Measurements from ENCODE around the gene ZNF492.

Gene ZNF492

DNA sequence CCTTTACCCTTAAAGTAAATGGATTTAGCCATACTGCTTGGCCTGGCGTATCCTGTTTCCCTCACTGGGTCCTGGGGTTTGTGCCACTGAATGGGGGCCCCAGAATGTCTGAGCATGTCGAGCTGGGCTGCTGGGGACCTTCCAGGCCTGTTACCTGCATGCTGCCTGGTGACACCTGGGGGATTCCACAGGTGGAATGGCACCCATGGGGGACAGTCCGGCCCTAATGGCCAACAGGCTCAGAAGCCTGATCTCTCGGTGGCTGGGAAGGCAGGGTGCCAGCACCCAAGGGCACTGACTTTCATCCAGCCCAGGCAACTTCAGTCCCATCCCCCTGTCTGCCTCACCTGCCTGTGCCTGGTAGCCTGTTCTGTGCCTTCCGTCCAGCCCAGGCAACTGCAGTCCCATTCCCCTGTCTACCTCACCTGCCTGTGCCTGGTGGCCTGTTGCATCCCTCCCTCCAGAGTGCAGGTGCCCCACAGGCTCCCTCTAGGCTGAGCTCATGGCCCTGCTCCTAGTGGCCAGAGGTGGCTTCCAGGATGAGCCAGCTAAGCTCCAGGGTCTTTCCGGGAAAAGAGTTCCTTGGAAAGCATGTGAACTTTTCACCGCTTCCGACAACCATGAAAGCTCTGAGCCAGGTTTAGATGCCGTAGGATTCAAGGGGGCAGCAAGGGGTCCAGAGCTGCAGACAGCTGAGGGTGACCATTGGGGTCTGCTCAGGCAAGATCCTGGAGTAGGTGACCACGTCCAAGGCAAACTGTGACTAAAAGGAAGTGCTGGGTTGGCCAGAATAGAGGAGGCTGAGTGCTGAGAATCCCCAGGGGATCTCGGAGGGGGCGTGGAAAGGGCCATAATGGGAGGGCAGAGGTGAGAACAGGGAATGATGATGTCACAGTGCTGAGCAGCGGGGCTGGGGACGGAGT is 30.3 kb upstream of the ZNF492 start:
- DNase-seq (ENCODE audit: low spot score): no peak
- TF ChIP-seq, protein P1, sequence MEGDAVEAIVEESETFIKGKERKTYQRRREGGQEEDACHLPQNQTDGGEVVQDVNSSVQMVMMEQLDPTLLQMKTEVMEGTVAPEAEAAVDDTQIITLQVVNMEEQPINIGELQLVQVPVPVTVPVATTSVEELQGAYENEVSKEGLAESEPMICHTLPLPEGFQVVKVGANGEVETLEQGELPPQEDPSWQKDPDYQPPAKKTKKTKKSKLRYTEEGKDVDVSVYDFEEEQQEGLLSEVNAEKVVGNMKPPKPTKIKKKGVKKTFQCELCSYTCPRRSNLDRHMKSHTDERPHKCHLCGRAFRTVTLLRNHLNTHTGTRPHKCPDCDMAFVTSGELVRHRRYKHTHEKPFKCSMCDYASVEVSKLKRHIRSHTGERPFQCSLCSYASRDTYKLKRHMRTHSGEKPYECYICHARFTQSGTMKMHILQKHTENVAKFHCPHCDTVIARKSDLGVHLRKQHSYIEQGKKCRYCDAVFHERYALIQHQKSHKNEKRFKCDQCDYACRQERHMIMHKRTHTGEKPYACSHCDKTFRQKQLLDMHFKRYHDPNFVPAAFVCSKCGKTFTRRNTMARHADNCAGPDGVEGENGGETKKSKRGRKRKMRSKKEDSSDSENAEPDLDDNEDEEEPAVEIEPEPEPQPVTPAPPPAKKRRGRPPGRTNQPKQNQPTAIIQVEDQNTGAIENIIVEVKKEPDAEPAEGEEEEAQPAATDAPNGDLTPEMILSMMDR (IDR thresholded peaks at IDR 0.05; ENCODE audit: extremely low read depth, missing control alignments): no peak

DNA sequence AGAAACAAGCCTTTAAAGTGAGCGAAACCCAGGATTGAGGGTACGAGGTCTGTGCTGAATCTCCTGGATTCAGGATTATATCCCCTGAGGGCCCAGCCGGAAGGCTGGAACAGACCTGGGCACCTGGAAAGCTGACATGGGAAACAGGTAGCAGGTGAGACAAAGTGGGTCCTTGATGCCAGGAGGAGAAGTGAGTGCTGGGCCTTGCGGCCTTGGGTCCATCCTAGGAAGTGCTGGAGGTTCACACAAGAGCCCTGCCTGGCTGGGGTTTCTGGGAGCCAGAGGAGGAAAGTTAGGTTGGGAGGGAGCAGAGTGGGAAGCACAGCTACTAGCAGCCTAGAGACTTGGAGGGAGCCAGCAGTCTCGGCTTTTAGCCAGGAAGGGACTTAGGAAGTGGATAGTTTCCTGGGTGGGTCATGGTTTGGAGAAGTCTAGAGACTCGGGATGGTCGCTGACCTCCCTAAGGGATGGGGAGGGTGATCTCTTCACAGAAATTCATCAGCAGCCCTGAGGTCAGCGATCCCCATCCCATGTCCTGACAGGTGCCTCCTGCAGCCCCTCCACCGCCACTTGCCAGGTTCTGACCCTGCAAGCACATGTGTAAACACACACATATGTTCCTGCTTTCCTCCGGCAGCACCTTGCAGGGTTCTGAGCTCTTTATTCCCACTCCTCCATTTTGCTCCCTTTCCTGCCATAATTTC is 29.4 kb upstream of the ZNF492 start:
- TF ChIP-seq, protein P1 (IDR thresholded peaks at IDR 0.05; ENCODE audit: extremely low read depth, missing control alignments): no peak
- DNase-seq (ENCODE audit: low spot score): no peak

DNA sequence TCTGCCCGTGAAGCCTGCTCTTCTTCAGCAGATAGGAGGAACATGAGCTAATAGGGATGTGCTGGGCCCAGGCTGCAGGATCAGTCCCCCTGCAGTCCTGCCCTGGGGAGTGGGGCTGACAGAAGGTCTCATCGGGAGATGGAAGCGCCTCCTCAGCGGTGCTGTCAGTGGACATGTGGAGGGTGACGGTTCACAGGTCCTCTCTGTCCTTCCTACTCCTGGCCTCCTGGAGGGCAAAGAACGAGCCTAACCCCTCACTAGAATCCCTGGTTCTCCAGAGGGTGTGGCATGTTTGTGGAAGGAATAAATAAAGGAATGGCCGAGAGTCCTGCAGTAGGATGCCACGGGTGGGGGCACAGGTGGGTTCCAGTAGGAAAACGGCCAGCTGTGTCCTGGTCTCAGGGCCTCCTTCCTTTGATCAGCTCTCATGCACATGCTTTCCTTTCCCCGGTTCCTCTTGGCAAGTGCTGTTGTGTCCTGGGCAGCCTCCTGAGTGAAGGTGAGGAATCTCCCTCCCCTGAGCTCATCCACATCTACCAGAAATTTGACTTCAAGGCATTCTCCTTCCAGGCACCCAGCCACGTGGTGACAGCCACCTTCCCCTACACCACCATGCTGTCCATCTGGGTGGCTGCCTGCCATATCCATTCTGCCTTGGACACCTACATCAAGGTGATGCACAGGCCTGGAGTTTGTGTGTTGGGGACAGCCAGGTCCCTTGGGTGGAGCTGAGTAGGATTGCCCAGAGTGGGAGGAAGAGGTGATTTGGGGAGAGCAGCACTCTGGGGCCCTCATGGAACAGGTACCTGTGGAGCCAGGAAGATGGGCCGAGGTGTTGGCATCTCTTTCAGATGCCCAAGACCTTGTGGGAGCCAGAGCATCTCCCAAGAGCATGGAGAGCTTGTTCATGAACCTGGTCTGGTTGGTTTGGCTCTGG is 28.6 kb upstream of the ZNF492 start:
- TF ChIP-seq, protein P1 (IDR thresholded peaks at IDR 0.05; ENCODE audit: extremely low read depth, missing control alignments): no peak
- no peak for DNase-seq (ENCODE audit: low spot score)

DNA sequence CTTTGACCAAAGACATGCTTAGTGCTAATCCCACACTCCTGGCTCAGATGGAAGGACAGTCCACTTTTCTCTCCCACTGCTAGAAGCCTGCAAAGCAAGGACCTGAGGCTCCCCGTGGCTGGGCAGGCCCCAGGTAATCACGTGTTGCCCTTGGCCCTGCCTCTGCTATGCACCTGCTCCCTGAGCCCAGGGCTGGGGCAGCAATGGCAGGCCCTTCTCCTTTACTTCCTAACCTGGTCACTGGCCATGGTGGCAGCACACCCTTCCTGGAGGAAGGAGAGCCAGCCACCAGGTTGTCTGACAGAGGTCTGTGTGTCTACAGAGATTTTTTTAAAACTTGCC is 27.9 kb upstream of the ZNF492 start:
- TF ChIP-seq, protein P1 (IDR thresholded peaks at IDR 0.05; ENCODE audit: extremely low read depth, missing control alignments): no peak

DNA sequence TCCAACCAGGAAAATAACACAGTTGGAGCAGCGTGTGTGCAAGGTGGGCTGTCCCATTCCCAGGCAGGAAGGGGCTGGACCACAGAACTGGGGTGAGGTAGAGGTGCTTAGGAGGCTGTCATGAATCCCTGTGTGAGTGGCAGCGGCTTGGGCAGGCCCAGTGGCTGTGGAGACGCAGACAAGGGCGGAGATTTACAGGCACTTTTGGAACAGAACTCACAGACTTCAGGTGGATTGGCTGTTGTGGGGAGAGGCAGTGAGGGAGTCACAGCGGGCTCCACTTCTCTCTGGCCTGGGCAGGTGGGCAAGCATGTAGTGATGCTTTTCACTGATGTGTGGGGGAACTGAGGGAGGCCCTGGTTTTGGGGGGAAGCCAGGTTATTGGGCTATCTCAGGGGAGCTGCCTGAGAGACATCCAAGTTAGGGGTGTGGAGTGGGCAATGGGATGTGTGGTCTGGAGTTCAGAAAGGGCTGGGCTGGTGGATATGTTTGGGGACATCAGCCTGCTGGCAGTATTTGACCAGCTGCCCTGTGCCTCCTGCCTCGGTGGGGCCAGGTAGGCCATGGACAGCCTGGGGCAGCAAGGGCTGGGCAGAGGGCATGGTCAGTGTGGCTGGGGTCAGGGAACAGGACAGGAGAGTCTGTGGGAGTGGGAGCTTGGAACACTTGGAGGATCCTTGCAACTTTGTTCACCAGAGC is 27.0 kb upstream of the ZNF492 start:
- DNase-seq (ENCODE audit: low spot score): no peak
- TF ChIP-seq, protein P1 (IDR thresholded peaks at IDR 0.05; ENCODE audit: extremely low read depth, missing control alignments): no peak

More for the DNA sequence above, 27.9 kb upstream of the ZNF492 start:
- DNase-seq (ENCODE audit: low spot score): no peak

DNA sequence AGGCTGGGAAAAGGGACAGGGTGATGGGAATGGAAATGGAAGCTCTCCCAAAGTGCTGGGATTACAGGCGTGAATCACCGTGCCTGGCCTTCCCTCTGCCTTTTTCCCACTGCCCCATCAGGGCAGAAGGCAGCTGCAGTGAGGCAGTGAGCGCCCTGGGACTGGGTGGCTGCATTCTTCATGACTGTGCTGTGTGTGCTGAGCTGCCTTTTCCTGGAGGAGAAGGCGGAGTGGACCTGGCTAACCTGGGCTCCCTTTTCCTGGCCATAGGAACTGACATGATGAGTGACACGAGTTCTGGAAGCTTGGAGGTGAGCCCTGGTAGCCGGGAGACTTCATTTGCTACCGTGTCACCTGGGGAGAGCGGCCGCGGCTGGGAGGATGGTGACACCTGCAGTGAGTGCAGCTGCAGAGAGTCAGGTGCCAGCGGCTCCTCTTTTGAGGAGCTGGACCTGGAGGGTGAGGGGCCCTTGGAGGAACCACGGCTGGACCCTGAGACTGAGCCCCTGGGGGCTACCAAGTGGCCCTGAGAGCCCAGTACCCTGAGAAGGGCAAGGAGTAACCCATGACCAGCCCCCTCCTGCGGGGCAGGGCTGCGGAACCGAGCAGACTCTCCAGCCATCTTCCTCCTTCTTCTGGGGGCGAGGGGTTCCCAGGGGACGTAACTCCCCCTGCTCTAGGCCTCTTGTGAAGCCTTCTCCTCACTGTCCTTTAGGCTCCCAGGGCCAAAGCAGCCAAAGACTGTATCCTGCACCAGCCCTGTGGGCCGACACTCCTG is 26.3 kb upstream of the ZNF492 start:
- TF ChIP-seq, protein P1 (IDR thresholded peaks at IDR 0.05; ENCODE audit: extremely low read depth, missing control alignments): no peak
- no peak for DNase-seq (ENCODE audit: low spot score)
